Measurements from ENCODE around the gene BRSK2. TPM values are rescaled to one million over a fixed set of nuclear protein-coding genes. Genes with fewer than 3 reads are reported as not detected.

The BRSK2 gene
- total RNA-seq, 1 donor from 2014 or later, result 0.52 TPM

DNA sequence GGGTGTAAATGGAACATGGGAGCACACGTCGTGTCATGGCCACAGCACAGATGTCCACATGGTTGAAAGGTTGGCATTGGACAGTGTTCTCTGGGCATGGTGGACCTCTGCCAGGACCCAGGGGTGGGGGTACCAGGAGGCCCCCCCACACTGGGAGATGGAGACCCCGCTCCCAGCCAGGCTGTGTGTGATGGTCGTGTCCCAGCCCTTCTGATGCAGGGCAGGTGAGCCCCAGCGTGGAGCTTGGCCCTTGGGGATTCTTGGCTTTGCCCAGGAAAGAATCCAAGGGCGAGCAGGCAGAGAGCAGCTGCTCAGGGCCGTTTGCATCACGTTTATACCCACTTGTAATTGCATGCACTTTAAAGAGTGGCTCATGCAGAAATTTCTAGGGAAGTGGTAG is 22.0 kb upstream of the BRSK2 start:
- Histone ChIP-seq H3K27ac (replicated peaks) (no peak overlapping the region), H3K36me3 (no peaks in the 10 kb centered on the region), H3K4me3 (no peak overlapping the region), H3K9me3 (replicated peaks) (peaks cover 47% of the 10 kb centered on the region), H3K27me3 (ENCODE audit: low read depth) (peaks cover 44% of the 10 kb centered on the region), H3K4me1 (no peaks in the 10 kb centered on the region)
- DNase-seq, result no peak
- intact Hi-C loops (cut with micrococcal nuclease), result no loop called here
- no peak for TF ChIP-seq CTCF (IDR thresholded peaks at IDR 0.05; ENCODE audit: borderline replicate concordance)

GRCh38 chr11:1368216-1368615 is 21.5 kb upstream of the BRSK2 start:
- intact Hi-C loops (cut with micrococcal nuclease), result no loop called here
- no peak overlapping the region for H3K4me3 ChIP-seq
- no peak overlapping the region for H3K27ac ChIP-seq (replicated peaks)
- DNase-seq, result no peak
- peaks cover 46% of the 10 kb centered on the region for H3K9me3 ChIP-seq (replicated peaks)
- no peak for TF ChIP-seq CTCF (IDR thresholded peaks at IDR 0.05; ENCODE audit: borderline replicate concordance)
- no peaks in the 10 kb centered on the region for H3K36me3 ChIP-seq
- H3K4me1 ChIP-seq, result no peaks in the 10 kb centered on the region
- peaks cover 40% of the 10 kb centered on the region for H3K27me3 ChIP-seq (ENCODE audit: low read depth)

DNA sequence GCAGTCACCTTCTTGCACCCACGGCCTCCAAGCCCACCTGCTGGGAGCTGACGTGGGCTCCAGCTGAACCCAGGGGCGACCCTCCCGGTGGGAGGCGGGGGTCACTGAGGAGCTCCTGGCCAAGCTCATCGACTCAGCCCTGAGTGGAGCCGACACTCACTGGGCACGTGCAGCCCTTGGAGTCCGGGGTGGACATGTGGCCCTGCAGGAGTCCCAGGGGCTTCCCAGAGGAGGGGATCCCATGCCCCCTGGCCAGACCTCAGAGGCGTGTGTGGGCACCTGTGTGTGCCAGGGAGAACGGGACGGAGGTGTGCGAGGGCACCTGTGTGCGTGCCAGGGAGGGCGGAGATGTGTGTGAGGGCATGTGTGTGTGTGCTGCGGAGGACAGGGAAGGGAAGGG is 20.8 kb upstream of the BRSK2 start:
- H3K27ac ChIP-seq (replicated peaks), result no peak overlapping the region
- no peaks in the 10 kb centered on the region for H3K36me3 ChIP-seq
- TF ChIP-seq CTCF (IDR thresholded peaks at IDR 0.05; ENCODE audit: borderline replicate concordance), result no peak
- H3K27me3 ChIP-seq (ENCODE audit: low read depth), result peaks cover 44% of the 10 kb centered on the region
- no peaks in the 10 kb centered on the region for H3K4me1 ChIP-seq
- no peak overlapping the region for H3K4me3 ChIP-seq
- intact Hi-C loops (cut with micrococcal nuclease), result no loop called here
- H3K9me3 ChIP-seq (replicated peaks), result peaks cover 39% of the 10 kb centered on the region
- DNase-seq, result no peak

GRCh38 chr11:1369371-1370005 is 20.2 kb upstream of the BRSK2 start:
- H3K9me3 ChIP-seq (replicated peaks), result peaks cover 33% of the 10 kb centered on the region
- peaks cover 49% of the 10 kb centered on the region for H3K27me3 ChIP-seq (ENCODE audit: low read depth)
- no peak overlapping the region for H3K27ac ChIP-seq (replicated peaks)
- H3K36me3 ChIP-seq, result no peaks in the 10 kb centered on the region
- H3K4me3 ChIP-seq, result no peak overlapping the region
- TF ChIP-seq CTCF (IDR thresholded peaks at IDR 0.05; ENCODE audit: borderline replicate concordance), result no peak
- no peaks in the 10 kb centered on the region for H3K4me1 ChIP-seq
- intact Hi-C loops (cut with micrococcal nuclease), result no loop called here
- DNase-seq, result no peak

DNA sequence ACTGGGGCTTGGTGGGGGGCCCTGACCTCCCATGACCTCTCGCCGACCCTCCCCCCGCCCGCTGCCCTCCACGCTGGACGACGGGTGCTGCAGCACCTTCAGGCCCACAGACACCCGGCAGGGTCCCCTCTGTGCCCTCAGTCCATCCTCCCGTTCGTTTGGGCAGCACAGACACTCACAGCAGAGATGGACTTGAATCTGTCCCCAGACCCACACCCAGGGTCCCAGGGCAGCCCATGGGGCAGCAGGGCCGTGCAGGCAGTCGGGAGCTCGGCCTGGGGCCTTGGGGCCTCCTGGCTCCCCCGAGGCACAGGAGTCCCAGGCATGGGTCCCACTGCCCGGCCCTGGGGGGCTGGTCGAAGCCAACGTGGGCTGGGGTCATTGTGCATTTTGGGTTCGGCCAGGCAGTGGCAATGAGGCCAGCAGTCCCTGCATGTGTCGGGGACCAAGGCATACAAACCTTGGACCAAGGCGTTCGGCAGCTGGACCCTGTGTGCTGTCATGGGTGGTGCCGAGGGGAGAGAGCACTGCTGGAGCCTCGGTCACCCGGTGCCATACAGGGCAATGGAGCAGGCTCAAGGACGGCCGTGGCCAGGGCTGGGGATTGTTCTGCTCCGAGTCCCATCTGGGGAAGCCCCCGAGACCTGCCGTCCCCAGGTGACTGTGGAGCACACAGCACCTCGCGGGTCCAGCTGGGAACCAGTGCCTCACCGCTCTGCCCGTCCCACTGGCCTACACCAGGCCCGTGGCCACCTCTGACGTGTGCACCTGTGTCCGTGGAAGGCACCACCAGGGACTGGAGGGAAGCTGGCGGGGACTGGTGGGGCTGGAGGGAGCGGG is 19.3 kb upstream of the BRSK2 start:
- intact Hi-C loops (cut with micrococcal nuclease), result no loop called here
- H3K4me1 ChIP-seq, result no peaks in the 10 kb centered on the region
- no peaks in the 10 kb centered on the region for H3K36me3 ChIP-seq
- peaks cover 58% of the 10 kb centered on the region for H3K27me3 ChIP-seq (ENCODE audit: low read depth)
- H3K9me3 ChIP-seq (replicated peaks), result peaks cover 24% of the 10 kb centered on the region
- DNase-seq, result no peak
- no peak for TF ChIP-seq CTCF (IDR thresholded peaks at IDR 0.05; ENCODE audit: borderline replicate concordance)
- no peak overlapping the region for H3K4me3 ChIP-seq
- H3K27ac ChIP-seq (replicated peaks), result no peak overlapping the region
